SK-N-SH treated with all-trans-retinoic acid at 6 μM for 48 hours (cell line): Measurements from ENCODE around the gene LCN1.
"Not testable (repeated sequence)": the region's sequence is repeated elsewhere in the genome, so short reads cannot be mapped to it uniquely, and the experiment has no call there.

Experiments used
- ATAC-seq: fragments of 200-7000 bp; cut with Tn5 transposase; 3 replicates; pipeline ENCODE4 v1.9.1; 2020; ENCODE audit warnings: mild to moderate bottlenecking, moderate library complexity
- CSDC2 ChIP-seq: fragments of 250-450 bp; sonication (Bioruptor Pico); IDR thresholded peaks from 2 replicates; pipeline ENCODE4 v1.5.0; 2020; ENCODE audit warnings: mild to moderate bottlenecking, moderate library complexity
- ESRRG ChIP-seq: fragments of 250-450 bp; sonication (Bioruptor Pico); IDR thresholded peaks from 2 replicates; pipeline ENCODE4 v1.6.1; 2021; ENCODE audit warnings: mild to moderate bottlenecking
- GLIS3 ChIP-seq: fragments of 250-450 bp; sonication (Bioruptor Pico); IDR thresholded peaks from 2 replicates; pipeline ENCODE4 v1.5.0; 2020; ENCODE audit warnings: mild to moderate bottlenecking, moderate library complexity
- PPARA ChIP-seq: fragments of 250-450 bp; sonication (Bioruptor Pico); IDR thresholded peaks from 2 replicates; pipeline ENCODE4 v1.5.0; 2020; ENCODE audit warnings: mild to moderate bottlenecking, borderline replicate concordance
- TCF4 ChIP-seq: fragments of 250-450 bp; sonication (Bioruptor Pico); IDR thresholded peaks from 2 replicates; pipeline ENCODE4 v1.8.0; 2021; ENCODE audit warnings: mild to moderate bottlenecking, moderate library complexity, borderline replicate concordance
- TOX ChIP-seq: fragments of 250-450 bp; sonication (Bioruptor Pico); IDR thresholded peaks from 2 replicates; pipeline ENCODE4 v1.8.0; 2021; ENCODE audit warnings: mild to moderate bottlenecking, moderate library complexity, borderline replicate concordance
- ZC3H10 ChIP-seq: fragments of 250-450 bp; sonication (Bioruptor Pico); IDR thresholded peaks from 2 replicates; pipeline ENCODE4 v1.5.1; 2021; ENCODE audit warnings: mild to moderate bottlenecking, moderate library complexity
- ZFP30 ChIP-seq: fragments of 450-650 bp; formaldehyde crosslinking; IDR thresholded peaks from 2 replicates; pipeline ENCODE4 v1.5.0; 2022; ENCODE audit warnings: mild to moderate bottlenecking, moderate library complexity
- TF ChIP-seq, protein P1 (sequence below): fragments of 250-450 bp; sonication (Bioruptor Pico); IDR thresholded peaks from 2 replicates; pipeline ENCODE4 v1.5.1; 2020; ENCODE audit warnings: low read depth, mild to moderate bottlenecking, moderate library complexity
- TF ChIP-seq, protein P2 (sequence below): fragments of 250-450 bp; sonication (Bioruptor Pico); IDR thresholded peaks from 2 replicates; pipeline ENCODE4 v1.5.0; 2020; ENCODE audit warnings: mild to moderate bottlenecking, moderate library complexity

The LCN1 gene

DNA sequence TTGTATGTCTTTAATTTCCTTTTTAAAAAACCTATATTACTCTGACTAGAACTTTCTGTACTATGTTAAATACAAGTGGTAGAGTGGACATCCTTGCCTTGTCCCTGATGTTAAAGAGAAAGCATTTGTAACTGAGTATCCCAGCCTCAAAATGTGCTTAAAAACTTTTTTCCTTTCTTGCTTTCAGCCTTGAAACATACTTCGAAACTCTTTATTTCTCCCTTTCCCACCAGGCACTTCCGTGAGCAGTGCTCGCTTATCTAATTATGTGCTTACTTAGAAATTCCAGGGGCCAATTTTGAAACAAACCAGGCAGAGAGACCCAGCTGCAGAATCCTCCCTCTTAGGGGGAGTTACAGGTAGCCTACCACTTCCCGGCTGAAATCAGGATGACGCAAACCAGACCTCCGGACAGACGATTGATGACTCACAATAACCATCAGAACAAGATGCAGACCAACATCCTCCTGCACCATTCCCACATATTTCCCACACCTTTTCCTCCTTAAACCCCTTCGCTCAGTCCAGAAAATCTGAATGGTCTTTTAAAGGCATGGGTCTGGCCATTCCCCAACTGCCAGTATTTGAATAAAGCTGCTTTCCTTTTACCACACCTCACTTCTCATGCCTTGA, 22.1 kb downstream of the LCN1 start:
- TF ChIP-seq, protein P1, sequence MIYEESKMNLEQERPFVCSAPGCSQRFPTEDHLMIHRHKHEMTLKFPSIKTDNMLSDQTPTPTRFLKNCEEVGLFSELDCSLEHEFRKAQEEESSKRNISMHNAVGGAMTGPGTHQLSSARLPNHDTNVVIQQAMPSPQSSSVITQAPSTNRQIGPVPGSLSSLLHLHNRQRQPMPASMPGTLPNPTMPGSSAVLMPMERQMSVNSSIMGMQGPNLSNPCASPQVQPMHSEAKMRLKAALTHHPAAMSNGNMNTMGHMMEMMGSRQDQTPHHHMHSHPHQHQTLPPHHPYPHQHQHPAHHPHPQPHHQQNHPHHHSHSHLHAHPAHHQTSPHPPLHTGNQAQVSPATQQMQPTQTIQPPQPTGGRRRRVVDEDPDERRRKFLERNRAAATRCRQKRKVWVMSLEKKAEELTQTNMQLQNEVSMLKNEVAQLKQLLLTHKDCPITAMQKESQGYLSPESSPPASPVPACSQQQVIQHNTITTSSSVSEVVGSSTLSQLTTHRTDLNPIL (CRISPR knock-in tag), result 0 out of 2 replicates have a peak, but pooled peaks have one; percentile 30
- TF ChIP-seq TCF4, result peak; percentile 44; the same call in 1 of the 2 replicates
- ATAC-seq, result not testable (repeated sequence)

DNA sequence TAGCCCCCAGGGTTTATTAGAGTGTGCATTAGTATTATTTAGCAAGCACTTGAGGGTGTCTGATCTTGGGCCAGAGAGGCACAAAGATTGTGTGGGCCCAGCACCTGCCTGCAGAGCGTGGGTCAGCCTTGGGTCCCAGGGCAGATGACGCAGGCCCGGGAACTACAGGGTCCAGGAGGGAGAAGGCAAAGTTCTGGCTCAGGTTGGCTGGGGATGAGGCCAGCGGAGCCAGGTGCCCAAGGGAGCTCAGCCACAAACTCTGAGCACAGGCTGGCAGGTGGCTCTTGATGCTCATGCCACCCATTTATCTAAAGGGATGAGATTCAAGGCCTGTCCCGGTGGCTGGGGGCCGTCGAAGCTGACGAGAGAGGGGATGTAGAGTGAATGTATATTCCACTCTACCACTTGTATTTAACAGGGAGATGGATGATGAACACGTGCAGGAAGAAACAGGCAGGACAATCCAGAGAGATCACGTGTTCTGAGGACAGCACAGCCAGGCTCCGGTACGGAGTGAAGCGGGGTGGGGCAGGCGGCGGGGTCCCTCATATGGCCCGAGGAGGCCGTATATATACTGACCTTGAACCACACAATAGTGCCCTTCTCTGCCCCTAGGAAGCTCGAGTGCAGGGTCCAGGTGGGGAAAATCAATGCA, 23.9 kb downstream of the LCN1 start:
- TF ChIP-seq CSDC2 (CRISPR knock-in tag) (no peak), ESRRG (CRISPR knock-in tag) (no peak)
- no peak for ATAC-seq

DNA sequence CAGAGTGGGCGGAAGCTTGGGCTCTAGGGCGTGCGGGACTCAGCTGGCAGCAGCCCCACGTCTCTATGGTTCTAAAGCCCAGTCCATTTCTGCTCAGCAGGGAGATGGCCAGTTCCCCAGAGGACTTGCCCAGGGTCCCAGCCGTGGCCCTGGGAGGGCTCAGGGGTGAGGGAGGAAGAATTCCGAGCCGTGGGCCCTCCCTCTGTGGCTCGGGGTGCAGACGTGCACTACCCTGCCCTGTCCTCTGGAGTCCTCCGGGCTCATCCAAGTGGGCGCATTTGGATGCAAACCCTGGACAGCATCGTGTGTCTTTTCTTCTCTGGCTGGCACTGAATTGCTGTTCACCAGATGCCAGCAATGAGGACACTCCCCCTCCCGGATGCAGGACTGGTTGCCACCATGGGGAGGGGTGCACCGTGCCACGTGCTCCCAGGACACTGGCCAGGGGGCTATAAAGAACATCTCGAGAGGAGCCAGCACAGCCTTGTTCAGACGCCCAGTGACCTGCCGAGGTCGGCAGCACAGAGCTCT, 24.5 kb downstream of the LCN1 start, which contains the start of gene OBP2A:
OBP2A (plus strand) TSS at position 481 of the 531 bp plus-strand sequence. CDS start 55 bp downstream, outside the sequence.
- not testable (repeated sequence) for ATAC-seq

DNA sequence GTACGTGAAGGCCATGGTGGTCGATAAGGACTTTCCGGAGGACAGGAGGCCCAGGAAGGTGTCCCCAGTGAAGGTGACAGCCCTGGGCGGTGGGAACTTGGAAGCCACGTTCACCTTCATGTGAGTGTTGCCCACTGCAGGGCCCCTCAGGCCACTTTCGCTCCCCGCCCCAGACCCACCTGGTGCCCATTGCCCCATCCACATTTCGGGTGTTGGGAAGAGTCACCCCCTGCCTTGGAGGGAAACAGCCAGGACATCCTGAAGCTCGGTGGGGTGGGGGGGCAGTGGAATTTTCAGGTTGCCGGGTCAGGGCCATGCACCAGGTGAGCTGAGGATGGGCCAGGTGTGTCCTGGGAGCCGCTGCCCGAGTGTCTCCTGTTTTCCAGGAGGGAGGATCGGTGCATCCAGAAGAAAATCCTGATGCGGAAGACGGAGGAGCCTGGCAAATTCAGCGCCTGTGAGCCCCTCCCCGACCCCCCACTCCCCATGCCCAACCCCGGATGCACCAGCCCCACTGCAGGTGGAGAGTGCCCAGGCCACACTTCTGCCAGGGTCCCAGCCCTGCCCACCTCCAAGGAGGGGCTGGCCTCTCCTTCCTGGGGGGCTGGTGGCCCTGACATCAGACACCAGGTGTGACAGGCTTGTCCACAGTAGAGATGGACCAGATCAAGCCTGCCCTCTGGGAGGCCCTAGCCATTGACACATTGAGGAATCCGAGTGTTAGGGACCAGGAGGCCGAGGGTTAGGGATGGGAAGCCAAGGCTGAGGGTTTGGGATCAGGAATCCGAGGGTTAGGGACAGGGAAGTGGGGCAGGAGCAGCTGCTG, 25.8 kb downstream of the LCN1 start:
- not testable (repeated sequence) for ATAC-seq

DNA sequence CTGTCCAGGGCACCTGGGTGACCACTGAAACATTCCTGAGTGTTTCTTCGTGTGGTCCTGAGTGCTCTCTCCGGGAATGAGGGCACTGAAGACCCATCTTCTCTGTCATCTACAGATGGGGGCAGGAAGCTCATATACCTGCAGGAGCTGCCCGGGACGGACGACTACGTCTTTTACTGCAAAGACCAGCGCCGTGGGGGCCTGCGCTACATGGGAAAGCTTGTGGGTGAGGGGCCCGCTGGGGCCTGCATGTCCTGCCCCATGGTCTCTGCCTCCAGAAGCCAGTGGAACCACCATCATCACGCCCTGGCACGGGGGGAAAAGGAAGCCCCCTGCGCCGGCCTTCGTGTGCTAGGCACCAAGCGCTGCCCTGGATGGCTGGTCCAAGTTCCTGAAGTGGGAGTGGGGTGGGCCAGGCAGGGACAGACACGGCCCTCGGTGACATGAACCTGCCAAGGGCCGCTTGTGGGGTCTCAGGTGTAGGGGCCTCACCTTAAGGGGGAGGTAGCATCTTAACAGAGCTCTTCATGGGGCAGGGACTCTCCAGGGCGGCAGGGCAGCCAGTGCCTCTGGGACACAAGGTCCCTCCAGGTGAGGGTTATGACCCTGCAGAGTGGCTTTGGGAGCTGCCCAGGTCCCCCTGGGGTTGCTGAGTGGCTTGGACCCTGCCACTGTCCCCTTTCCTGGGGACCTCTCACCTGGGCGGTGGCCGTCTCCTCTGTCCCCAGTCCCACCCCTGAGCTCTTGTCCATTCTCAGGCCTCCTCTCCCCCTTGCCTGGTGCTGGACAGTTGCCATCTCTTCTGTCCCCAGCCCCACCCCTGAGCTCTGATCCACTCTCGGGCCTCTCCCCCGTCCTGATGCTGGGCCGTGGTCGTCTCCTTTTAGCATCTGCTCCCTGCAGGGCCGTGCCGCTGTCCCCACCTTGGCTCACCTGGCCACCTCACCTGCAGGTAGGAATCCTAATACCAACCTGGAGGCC, 26.8 kb downstream of the LCN1 start:
- TF ChIP-seq, protein P2, sequence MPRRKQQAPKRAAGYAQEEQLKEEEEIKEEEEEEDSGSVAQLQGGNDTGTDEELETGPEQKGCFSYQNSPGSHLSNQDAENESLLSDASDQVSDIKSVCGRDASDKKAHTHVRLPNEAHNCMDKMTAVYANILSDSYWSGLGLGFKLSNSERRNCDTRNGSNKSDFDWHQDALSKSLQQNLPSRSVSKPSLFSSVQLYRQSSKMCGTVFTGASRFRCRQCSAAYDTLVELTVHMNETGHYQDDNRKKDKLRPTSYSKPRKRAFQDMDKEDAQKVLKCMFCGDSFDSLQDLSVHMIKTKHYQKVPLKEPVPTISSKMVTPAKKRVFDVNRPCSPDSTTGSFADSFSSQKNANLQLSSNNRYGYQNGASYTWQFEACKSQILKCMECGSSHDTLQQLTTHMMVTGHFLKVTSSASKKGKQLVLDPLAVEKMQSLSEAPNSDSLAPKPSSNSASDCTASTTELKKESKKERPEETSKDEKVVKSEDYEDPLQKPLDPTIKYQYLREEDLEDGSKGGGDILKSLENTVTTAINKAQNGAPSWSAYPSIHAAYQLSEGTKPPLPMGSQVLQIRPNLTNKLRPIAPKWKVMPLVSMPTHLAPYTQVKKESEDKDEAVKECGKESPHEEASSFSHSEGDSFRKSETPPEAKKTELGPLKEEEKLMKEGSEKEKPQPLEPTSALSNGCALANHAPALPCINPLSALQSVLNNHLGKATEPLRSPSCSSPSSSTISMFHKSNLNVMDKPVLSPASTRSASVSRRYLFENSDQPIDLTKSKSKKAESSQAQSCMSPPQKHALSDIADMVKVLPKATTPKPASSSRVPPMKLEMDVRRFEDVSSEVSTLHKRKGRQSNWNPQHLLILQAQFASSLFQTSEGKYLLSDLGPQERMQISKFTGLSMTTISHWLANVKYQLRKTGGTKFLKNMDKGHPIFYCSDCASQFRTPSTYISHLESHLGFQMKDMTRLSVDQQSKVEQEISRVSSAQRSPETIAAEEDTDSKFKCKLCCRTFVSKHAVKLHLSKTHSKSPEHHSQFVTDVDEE (CRISPR knock-in tag), result no peak
- TF ChIP-seq ESRRG (CRISPR knock-in tag) (no peak), PPARA (CRISPR knock-in tag) (no peak)
- no peak for ATAC-seq

DNA sequence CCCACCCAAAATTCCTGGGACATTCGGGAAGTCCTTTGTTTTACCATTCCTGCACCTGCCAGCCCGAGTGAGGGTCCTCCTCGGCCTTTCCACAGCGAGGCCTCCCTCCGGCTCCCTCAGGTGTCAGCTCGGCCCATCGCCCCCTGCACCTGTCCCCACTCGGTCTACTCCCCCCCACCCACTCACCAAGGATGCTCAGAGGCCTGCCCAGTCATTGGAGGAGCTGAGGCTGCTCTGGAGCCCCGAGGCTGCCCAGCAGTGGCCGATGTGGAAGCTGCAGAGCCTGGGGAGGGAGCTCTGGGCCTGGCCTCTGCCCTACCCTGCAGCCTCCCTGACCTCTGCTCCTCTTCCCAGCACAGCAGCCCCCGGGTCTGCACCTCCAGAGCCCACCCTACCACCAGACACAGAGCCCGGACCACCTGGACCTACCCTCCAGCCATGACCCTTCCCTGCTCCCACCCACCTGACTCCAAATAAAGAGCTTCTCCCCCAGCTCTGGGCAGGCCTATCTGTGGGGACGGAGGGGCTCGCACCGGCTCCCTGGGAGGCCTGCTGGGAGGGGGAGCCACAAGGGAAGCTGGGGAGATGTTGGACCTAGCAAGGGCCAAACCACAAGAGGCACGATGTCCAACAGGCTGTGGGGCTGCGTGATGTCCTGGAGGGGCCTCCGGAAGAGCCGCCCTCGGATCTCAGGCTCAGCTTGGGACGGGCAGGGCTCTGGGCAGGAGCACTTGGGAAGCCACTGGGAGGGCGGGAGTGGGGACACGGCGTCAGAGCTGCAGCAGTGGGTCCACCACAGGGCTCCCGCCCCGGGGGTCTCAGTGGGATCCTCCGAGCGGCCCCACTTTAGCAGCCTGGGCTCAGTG, 28.5 kb downstream of the LCN1 start:
- ATAC-seq, result not testable (repeated sequence)

DNA sequence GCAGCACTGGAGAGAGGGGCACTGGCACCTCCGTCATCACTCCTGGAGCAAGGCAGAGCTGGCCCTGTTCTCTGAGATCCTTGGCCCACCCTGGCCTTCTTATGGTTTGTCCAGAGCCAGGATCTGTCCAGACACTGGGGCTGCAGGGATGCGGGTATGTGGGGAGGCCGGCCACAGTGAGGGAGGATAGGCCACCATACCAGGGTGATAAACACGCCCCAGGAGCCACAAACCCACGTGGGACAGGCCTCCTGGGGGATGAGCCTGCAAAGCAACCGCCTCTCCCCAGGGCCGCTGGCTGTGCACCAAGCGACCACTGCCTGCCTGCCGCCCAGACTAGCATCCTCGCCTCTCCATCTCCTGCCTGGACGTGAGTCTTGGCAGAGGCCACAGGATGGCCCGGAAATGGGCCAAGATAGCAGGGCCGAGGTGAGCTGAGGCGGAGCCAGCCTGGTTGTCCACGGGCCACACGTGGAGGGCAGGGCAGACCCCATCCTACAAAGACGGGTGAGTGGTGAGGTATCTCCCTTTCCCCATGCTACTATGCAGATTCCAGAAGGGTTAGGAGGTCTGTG, 29.2 kb downstream of the LCN1 start:
- ATAC-seq, result no peak
- TF ChIP-seq TOX (CRISPR knock-in tag) (no peak), ZC3H10 (no peak), PPARA (CRISPR knock-in tag) (no peak), GLIS3 (CRISPR knock-in tag) (no peak), ZFP30 (CRISPR knock-in tag) (no peak)
